NCI-H526 treated with DMSO at 0.1 percent for 48 hours (cell line): ENCODE measurements around the gene SH3BGR.
"Not testable (repeated sequence)": the region's sequence is repeated elsewhere in the genome, so short reads cannot be mapped to it uniquely, and the experiment has no call there.

ENCODE experiments used
- DNase-seq: peaks from one replicate; lab custom pipeline; 2025; lab: John Stamatoyannopoulos, UW

The SH3BGR gene

DNA sequence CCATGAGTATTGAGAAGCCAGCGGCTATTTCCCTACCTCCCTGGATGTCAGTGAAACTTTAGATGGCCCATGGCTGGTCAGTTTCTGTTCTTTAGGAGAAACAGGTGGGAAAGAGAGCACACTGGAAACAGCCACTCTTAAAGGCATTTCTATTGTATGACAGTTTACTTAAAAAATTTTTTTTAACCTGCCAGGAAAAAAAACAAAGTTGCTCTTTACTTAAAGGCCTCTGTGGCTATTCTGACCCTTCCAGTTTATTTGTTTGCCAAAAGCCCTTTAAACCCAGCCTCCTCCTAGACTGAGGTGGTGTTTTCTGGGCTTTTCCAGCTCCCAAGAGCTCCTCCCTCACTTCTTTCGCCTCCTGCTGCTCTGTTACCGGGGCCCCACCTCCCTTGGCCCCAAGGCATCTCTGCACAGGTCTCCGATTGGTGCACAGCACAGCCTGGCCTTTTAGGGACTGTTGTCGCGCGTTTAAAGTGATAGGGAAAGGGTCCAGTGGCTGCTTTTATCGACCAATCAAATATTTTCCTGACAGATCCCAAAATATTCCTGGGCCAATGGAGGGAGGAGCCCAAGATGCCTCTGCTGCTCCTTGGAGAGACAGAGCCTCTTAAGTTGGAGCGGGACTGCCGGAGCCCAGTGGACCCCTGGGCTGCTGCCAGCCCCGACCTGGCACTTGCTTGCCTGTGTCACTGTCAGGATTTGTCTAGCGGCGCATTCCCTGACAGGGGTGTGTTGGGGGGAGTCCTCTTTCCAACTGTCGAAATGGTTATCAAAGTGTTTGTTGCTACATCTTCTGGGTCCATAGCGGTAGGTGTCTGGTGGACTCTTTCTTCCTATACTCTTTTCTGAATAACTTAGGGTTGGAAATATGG lies at the start of gene SH3BGR:
Gene SH3BGR, plus strand, starts transcription at position 639 of the 875 bp plus-strand sequence. Its CDS starts 127 bp downstream, at position 766.
- DNase-seq: no peak

DNA sequence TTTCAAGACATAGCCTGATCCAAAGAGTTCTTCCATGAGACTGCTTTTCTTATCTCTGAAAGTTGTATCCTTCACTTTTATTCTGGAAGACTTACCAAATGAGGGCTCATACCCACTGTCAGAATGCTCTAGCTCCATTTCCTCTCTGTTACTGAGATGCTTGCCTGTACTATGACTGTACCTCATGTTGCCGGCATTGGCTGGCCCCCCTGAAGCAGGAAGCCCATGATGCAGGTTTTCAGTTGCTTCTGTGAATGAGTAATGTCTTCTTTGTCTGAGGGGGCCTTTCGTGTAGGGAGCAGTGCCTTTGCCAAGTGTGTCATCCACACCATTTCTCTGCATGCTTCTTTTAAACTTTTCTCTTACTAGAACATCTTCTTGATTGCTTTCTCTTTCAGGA lies 45.7 kb upstream of the SH3BGR start:
- DNase-seq: no peak

DNA sequence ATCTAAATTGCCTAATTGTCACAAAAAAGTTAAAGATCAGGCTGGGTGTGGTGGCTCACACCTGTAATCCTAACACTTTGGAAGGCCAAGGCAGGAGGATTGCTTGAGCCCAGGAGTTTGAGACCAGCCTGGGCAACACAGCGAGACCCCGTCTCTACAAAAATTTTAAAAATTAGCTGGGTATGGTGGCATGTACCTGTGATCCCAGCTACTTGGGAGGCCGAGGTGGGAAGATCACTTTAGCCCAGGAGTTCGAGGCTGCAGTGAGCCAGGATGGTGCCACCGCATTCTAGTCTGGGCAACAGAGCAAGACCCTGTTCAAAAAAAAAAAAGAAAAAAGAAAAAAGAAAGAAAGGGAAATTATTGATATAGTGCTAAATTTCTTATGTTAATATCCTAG lies 32.6 kb upstream of the SH3BGR start:
- not testable (repeated sequence) for DNase-seq

DNA sequence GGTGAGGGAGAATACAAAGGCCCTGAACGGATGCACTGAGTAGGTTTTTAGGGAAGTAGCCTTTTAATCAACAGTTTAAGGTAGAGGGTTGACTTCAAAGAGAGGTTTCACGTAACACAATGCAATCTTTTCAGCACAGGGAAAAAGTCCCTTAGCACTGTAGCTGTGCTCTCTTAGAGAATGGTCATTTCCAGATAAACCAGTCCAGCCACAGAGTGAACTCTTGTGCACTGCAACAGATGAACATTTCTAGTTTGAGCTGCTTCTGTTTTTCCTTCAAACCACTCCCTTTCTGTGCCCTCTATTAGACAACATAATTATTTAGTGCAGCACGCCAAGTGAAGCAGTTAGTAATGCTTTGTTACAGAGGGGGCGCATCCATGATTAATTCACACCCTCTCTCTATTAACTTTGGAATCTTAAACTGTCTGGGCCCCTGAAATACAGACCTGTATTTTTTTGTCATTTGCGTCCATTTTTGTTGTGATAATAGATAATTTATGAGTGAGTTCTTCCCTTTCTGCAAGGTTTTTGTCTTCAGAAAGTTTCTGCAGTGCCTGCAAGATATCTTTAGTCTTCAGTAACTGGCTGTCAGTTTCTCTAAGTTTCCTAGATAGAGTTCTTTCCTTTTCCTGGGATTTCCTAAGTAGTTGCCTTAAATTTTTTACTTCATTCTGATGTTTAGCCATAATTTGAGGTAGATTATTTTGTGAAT lies 29.1 kb upstream of the SH3BGR start:
- no peak for DNase-seq

DNA sequence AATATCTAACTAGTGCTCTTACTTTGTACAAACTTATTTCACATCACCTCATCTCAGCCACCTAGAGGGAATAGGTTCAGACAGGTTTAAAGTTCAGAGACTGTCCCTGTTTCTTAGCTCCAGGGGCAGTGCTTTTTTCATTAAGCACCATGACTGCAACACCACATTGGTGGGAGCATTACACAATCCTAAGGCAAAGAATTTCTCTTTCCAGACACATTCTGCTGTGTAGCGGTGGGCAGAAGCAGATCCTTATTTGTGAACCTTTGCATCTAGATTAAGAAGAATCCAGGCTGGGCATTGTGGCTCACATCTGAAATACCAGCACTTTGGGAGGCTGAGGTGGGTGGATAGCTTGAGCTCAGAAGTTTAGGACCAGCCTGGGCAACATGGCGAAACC lies 22.3 kb upstream of the SH3BGR start:
- DNase-seq: no peak

DNA sequence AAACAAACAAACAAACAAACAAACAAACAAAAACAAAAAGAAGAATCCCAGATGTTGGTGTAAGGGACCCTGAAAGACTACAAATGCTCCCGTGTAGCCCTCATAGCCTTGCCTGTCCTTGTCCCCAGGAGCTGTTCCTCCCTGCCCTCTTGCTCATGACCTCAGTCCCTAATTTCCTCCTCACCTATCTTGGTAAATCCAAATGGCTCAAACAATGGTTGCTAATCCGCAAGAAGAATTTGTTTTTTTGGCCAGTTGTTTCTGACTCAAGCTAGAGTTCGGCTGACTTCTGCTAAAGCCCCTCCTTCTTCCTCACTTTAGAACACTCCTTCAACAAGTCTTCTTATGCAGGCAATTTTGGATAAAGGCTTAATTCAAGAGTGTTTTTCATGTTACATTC lies 21.8 kb upstream of the SH3BGR start:
- DNase-seq: no peak

DNA sequence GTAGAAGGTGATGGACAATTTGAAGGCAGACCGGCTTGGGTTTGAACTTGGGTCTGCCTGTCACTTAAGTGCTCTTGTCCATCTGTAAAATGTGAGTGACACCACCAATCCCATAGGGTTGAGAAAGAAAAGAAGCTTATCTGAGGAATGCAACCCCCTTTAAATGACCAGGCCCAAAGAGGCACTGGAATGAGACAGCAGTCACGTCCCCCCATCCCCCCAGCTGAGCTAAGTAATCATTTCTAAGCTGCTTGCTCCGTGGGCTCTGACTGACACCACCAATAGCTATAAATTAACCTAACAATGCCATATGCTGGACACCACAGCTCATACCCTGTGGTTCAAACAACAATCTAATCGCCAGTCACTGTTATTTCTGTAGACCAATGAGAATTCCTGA lies 21.3 kb upstream of the SH3BGR start:
- DNase-seq: no peak

DNA sequence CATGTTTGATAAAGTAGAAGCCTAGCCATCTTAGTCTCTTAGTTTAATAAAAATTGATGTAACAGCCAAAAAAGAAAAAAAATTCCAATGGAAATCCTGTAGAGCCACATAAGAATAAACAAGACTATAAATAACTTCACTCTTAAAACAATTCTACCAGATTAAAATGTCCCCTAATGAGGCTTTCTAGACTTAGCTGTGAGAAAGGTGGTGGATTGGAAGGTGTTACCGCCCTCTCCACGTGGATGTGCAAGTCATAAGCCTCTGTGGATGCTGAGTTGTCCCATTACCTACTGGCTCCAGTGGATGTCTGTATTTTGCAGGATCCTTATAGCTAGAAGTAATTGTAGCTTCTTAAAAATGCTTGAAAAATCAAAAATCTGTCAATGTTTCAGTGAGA lies 20.8 kb upstream of the SH3BGR start:
- DNase-seq: no peak

DNA sequence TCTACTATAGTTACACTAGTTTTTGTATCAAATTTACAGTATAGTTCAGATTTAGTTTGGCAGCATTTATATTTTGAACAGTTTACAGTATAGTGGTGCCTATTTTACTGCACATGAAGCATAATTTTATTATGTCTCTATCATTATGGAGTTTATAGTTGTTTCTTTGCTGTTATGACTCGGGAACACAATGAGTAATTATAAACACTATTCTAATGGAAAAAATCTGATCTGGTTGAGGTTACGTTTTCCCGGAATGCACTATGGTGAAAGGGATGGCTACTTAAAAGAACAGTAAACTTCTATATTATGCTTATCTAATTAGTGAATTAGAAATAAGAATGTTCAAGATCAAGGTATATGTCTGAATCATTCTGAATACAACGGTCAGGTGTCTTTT lies 16.8 kb upstream of the SH3BGR start:
- DNase-seq: no peak

DNA sequence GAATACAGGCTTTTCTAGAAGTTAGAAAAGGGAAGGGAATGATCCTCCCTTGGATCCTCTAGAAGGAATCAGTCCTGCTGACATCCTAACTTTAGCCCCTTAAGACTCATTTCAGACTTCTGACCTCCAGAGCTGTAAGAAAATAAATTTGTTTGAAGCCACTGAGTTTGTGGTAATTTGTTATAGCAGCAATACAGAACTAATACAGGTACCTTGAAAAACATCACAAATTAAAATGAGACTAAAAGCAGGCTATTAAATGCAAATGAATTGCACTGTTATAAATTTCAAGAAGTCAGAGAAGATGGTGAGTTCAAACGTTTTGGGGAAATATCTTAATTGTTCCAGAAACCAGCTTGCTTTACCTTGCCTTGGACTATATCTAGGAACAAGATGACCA lies 12.5 kb upstream of the SH3BGR start:
- no peak for DNase-seq

DNA sequence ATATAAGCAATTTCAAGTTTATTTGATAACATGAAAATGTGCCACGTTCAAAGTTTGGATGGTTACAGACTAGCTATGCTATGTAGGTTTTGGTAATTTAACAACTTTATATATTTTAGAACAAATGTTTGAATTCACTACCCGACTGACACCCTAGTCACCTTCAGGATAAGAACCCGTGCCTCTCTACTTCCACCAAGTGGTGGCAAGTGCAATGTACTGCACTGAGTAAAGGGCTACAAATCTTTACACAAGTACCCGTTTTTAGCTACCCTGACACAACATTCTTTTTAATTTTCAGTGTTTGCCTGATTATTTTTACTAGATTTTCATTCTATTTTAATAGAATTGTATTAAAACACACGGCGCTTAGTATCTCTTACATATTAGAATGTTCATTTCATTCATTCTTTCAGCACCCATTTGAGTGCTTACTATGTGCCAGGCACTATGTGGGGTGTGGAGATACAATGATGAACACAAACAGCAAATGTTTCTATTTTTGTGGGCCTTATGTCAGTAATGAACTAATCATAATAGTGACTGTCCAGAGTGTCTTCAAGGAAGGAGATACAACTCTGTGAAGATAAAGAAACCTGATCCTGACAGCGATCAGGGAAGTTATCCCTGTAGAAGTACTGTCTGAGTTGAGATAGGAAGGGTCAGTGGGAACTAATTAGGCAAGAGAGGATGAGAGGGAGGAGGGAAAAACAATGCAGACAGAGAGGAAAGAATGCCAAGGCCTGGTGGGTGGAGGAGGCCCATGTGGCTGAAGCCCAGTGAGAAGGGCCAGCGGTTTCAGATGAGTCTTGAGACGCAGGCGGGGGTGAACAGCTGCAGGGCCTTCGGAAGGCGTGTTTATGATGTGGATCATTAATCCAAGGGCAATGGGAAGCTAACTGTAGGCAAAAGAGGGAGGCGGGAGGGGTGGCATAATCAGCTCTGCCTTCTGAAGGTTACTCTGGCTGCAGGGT lies 10.0 kb upstream of the SH3BGR start:
- peak; percentile 12 for DNase-seq

DNA sequence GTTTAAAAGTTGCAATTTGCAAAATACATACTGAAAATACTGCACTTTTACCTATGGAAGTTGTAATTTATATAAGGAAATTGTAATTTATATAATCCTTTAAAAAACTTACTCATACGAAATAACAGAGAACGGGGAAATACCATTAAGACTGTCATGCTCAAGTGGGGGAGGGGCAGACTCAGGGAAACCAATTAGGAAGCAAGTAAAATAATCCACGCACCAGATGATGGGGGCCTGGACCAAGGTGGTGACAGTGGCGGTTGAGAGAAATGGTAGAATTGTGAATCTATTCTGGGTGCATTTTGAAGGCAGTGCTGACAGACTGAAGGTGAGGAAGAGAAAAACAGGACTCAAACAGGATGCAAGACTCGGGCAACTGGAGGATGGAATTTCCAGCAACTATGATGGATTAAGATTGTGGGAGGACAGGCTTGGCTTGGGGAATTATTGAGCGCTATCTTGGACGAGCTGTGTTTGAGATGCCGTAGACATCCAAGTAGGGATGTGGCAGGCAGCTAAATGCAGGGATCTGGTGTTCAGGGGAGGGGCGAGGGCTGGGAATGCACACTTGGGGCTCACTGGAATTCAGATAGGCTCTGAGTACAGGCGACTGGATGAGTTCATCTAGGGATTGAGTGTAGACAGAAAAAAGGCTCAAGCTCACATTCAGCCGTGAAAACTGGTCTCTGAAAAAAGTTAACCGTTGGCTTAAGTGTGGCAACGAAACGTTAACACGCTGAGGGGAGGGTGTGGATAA lies 7.2 kb upstream of the SH3BGR start:
- DNase-seq: no peak

DNA sequence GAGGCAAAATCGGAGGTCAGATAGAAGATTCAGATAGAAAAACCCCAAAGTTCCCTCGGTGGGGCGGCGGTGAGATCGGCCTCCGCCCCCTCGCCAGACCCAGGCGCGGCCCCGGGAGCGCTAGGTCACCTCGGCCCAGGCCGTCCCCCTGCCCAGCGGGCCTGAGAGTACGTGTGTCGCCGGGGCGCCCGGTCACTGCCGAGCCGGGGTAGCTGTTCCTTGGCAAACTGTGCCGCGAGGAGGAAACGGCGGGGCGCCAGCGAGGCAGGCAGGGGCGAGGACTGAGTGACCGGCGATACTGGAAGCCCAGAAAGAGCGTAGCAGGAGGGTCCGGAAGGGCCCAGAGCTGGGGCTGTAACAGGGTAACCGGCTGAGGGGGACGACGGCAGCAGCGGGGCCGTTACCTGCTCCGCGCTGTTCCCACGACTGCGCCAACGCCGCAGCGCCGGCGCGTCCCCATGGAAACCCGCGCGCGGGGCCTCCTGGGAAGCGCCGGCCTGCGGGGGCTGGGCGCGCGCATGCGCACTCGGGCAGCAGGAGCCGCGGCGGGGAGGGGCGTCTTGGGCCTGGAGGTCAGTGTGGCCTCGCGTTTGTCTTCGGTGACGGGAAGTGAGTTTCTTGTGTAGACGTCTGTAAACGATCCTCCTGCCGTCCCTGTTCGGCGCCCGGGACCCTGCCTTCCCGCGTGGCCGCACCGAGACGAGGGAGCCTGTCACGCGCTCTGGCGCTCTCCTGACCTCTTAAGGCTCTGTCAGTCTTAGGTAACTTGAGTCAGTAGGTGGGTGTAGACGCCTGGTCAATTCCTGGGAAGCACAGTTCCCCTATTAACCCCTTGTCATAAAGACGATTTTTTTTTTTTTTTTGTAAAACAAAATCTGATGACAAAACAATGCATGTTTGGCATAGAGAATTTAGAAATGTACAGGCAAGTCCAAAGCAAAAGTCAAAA lies 6.2 kb upstream of the SH3BGR start, which contains the start of gene LCA5L:
Gene LCA5L, minus strand, starts transcription at position 458 of the 949 bp plus-strand sequence. CDS start 17,285 bp downstream, outside the sequence.
- DNase-seq: peak; percentile 82

DNA sequence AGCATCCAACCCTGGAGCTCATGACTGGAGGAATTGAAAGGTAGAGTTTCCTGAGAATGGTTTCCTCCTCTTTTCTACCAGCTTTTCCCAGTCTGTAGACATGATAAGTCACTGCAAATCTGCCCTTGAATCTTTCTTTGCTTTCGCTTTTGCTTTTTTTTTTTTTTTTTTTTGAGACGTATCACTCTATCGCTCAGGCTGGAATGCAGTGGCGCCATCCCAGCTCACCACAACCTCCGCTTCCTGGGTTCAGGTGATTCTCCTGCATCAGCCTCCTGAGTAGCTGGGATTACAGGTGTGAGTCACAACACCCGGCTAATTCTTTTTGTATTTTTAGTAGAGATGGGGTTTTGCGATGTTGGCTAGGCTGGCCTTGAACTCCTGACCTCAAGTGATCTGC lies 4.5 kb upstream of the SH3BGR start:
- DNase-seq: no peak

DNA sequence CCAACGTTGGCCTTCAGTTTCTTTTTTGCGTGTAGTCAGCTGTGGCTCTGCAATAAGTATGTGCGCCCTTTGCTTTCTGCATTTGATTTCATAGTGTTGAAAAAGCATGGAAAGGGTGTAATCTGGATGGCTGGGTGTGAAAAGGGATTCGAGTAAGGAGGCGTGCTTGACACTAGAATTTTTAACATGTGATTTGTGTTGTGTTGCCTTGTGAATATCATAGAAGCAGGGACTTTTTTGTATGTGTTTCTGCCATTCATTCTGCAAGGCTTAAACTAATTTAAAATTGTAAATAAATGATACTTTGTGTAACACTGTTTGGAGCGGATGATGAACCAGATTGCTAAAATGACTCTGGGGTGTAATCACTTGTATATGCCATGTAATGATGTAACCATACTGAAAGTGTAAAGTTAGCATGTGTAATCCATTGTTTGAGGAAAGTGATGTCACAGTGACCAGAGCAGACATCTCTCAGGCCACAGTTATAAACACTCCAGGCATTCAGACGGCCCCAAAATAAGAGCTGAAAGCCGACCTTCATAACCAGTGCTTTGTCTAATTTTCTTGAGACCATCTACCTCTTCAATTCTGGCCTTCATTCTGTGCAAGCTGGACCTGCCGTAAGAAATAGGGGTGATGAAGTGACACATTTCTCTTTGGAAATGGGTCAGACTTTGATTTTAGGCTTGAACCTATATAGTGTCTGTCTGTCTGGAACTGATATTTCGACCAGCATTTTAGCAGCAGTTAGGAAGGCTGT lies 618 bp downstream of the SH3BGR start:
- no peak for DNase-seq

DNA sequence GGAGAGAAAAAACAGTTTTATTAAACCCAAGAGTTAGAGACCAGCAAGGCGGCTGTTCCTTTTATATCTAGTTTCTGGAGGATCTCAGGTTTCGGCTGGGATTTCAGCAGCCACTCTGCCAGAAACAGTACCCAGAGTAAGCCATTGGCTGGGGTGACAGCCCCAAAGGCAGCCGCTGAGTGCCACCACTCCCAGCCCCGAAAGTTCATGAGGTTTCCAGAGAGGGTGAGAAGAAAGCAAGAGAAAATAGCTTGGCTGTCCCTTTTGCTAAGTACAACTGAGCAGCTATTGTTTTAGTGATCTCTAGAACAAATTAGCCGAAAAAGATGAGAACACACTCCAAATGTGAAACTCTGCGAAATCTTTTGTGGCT lies 1.2 kb downstream of the SH3BGR start:
- no peak for DNase-seq

DNA sequence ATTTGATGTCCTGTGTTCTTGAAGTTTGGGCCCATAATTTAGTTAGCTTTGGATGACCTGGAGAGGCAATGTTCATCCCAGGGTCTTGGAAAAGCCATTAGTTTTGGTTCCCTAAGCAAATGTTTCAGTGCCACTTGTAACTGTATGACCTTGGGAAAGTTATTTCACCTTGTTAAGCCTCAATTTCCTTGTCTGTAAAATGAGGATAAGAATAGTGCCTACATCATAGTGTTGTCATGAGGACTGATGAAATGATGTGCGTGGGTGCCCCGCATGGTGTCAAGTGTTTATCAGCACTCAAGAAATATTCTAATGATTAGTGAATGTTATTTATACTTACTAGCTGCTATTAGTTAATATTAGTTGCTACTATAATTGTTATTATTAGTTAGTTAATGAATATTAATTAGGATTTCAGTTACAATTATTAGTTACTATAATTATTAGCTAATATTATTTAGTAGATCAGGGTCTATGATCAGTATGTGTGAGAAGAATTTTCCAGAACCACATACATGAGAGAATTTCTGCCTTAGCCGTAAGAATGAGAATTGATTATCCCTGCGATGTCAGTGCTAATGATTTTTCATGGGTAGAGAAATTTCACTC lies 1.9 kb downstream of the SH3BGR start:
- DNase-seq: no peak

DNA sequence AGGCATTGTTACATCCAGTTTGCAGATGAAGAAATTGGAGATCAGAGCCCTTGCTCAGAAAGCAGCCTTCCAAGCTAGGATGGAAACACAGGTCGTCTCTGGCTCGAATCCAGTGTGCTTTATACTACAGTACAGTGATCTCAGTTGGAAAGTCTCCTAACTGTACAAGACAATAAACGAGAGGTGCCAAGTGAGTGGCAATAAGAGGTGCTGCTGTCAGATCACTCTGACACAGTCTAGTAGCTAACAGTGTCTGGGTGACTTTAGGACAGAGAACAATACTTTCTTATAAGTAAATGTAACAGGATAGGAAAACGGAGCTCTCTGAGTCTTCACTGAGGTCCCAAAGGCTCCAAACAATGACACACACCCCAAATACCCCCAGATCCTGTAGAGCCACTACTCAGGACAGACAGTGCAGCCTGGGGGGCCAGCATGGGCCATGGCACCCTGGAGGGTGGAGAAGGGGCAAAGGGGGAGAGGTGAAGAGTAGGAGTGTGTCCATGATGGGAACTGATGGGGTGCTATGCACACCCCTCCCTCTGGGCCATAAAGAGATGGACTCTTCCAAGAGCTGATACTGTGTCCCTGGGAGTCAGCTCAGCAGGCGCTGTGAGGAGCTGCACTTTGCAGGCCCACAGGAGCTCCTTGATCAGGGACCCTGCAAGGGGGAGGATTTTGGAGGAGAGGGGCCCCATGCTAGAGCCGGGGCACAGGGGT lies 3.3 kb downstream of the SH3BGR start:
- no peak for DNase-seq
